Lower leg skin (tissue), 4 donors: ENCODE results near the gene SLC25A22. TPM values are rescaled to one million over a fixed set of nuclear protein-coding genes. Genes with fewer than 3 reads are reported as not detected.

Source experiments
- DNase-seq, 2 donors: peaks; one replicate each; pipeline ENCODE4 v3.0.0-alpha.2; 2019; ENCODE audit warnings: low spot score in 2 of 2
- H3K4me3 ChIP-seq: fragments of 200-600 bp; sonication (generic); 2 replicates; pipeline ENCODE4 v1.5.1; 2017; ENCODE audit warnings: mild to moderate bottlenecking, low read depth; ENCODE audit not compliant: poor library complexity, severe bottlenecking
- CTCF ChIP-seq, 3 donors: fragments of 450-650 bp; IDR thresholded peaks; one replicate each; pipeline ENCODE4 v1.5.1; 2016; ENCODE audit warnings: antibody characterized with exemption in 3 of 3, mild to moderate bottlenecking in 3 of 3, moderate library complexity in 2 of 3
- POLR2A ChIP-seq, 2 donors: fragments of 450-650 bp; IDR thresholded peaks; one replicate each; pipeline ENCODE4 v1.6.1; 2016 to 2017; ENCODE audit warnings: antibody characterized with exemption in 2 of 2, mild to moderate bottlenecking in 1 of 2, moderate library complexity in 1 of 2
- WGBS, 2 donors: methylation state at CpG; one replicate each; pipeline ENCODE4 v1.1.5; 2018; 5-methylcytosine and 5-hydroxymethylcytosine counted together
- intact Hi-C: fragments of 100-400 bp; cut with DNase I; formaldehyde crosslinking; loops from one replicate; pipeline ENCODE4 v1.15.0; 2023; ENCODE audit warnings: low total_unique reads
- total RNA-seq, 4 donors: library from RNA; depleted of rRNA; stranded (reverse); fragments of >200 nt; gene quantifications; one replicate each; pipeline ENCODE4 v1.1.0, GENCODE V29; 2016

Gene SLC25A22
- total RNA-seq, 4 donors from 2014 or later: 10.9 to 19.2 (median 14.8) TPM

GRCh38 chr11:843818-844692 lies 46.0 kb upstream of the SLC25A22 start:
- H3K4me3 ChIP-seq: peak overlapping the region; percentile 97
- intact Hi-C loops: loop anchor here (5.0 kb wide), 1 partner anchor 208 kb away; no protein-coding TSS in a partner anchor
- 1 to 4% methylated on average over 16 to 22 of the region's 25 CpGs for WGBS, 2 donors
- TF ChIP-seq CTCF (IDR thresholded peaks at IDR 0.05) (no peak), POLR2A (IDR thresholded peaks at IDR 0.05) (no peak)
- peak; percentile 95 to 99 for DNase-seq

GRCh38 chr11:843086-843734 lies 45.1 kb upstream of the SLC25A22 start:
- intact Hi-C loops: loop anchor here (5.0 kb wide), 1 partner anchor 209 kb away; no protein-coding TSS in a partner anchor
- peak overlapping the region; percentile 97 for H3K4me3 ChIP-seq
- DNase-seq: no peak
- WGBS, 2 donors: 0% methylated on average over 19 to 37 of the region's 53 CpGs
- TF ChIP-seq CTCF (IDR thresholded peaks at IDR 0.05) (no peak), POLR2A (IDR thresholded peaks at IDR 0.05) (no peak)

- 1 to 2% methylated on average over 10 to 25 of the region's 87 CpGs for WGBS, 2 donors
- H3K4me3 ChIP-seq: peak within 1 kb of the TSS; percentile 97
- TF ChIP-seq CTCF (IDR thresholded peaks at IDR 0.05) (no peak), POLR2A (IDR thresholded peaks at IDR 0.05) (peak in 1 of 2 donors; percentile 68)
- DNase-seq: peak; percentile 87 to 98
- intact Hi-C loops: loop anchor here (5.0 kb wide), 1 partner anchor 210 kb away; no protein-coding TSS in a partner anchor
Measured at GRCh38 chr11:842370-843002, 44.4 kb upstream of the SLC25A22 start, which contains the start of the genes POLR2L and TSPAN4. TSS of gene POLR2L (minus strand) at chr11:842529. CDS start at chr11:842508, 21 bp downstream. TSS of gene TSPAN4 (plus strand) at chr11:842852. CDS start at chr11:850305, 7,453 bp downstream.

- 1% methylated on average over 14 of the region's 27 CpGs for WGBS, 2 donors
- intact Hi-C loops: loop anchor here (5.0 kb wide), 1 partner anchor 210 kb away; no protein-coding TSS in a partner anchor
Measured at GRCh38 chr11:841981-842369, 43.9 kb upstream of the SLC25A22 start.

More at GRCh38 chr11:841981-842369, 43.9 kb upstream of the SLC25A22 start:
- peak overlapping the region; percentile 97 for H3K4me3 ChIP-seq
- no peak for DNase-seq
- TF ChIP-seq CTCF (IDR thresholded peaks at IDR 0.05) (no peak), POLR2A (IDR thresholded peaks at IDR 0.05) (no peak)
